ENCODE results near the gene ARID4A. TPM values are rescaled to one million over a fixed set of nuclear protein-coding genes. Genes with fewer than 3 reads are reported as not detected.

Gene ARID4A
- total and polyA plus RNA-seq, 8 donors: 27.6 to 48.6 (median 37.3) TPM

- H3K4me3 ChIP-seq: no peak overlapping the region
- ATAC-seq: no peak
- DNase-seq: no peak
Observed at GRCh38 chr14:58390830-58391229, 92.5 kb downstream of the ARID4A start.

GRCh38 chr14:58395562-58395811 lies 97.1 kb downstream of the ARID4A start:
- DNase-seq: no peak
- H3K27ac ChIP-seq: peak overlapping the region in 1 of 2 donors; percentile 74
- TF ChIP-seq CTCF (IDR thresholded peaks at IDR 0.05): no peak
- no peaks in the 10 kb centered on the region for H3K27me3 ChIP-seq
- no peaks in the 10 kb centered on the region for H3K9me3 ChIP-seq
- peaks cover 0 to 17% of the 10 kb centered on the region in 2 donors for H3K4me1 ChIP-seq
- intact Hi-C loops (cut with DNase I): no loop called here
- peak overlapping the region; percentile 49 to 50 for H3K4me3 ChIP-seq
- H3K36me3 ChIP-seq: no peaks in the 10 kb centered on the region
- ATAC-seq: no peak

More at GRCh38 chr14:58390830-58391229, 92.5 kb downstream of the ARID4A start:
- no peaks in the 10 kb centered on the region for H3K9me3 ChIP-seq
- intact Hi-C loops (cut with DNase I): no loop called here
- peaks cover 0 to 9% of the 10 kb centered on the region in 2 donors for H3K4me1 ChIP-seq
- no peak for TF ChIP-seq CTCF (IDR thresholded peaks at IDR 0.05)
- no peak overlapping the region for H3K27ac ChIP-seq
- H3K27me3 ChIP-seq: no peaks in the 10 kb centered on the region
- H3K36me3 ChIP-seq: no peaks in the 10 kb centered on the region

GRCh38 chr14:58395812-58396788 lies 97.7 kb downstream of the ARID4A start, which contains the start of gene TOMM20L:
TOMM20L (plus strand) TSS chr14:58395930; CDS start chr14:58395958, 28 bp downstream.
- peak; percentile 62 to 96 (median 74) for DNase-seq
- Histone ChIP-seq H3K36me3 (no peaks in the 10 kb centered on the region), H3K9me3 (no peaks in the 10 kb centered on the region), H3K27ac (peak within 1 kb of the TSS; percentile 46 to 74), H3K4me1 (peaks cover 0 to 17% of the 10 kb centered on the region in 2 donors), H3K27me3 (no peaks in the 10 kb centered on the region), H3K4me3 (peak within 1 kb of the TSS; percentile 49 to 50)
- peak; percentile 96 for ATAC-seq
- TF ChIP-seq CTCF (IDR thresholded peaks at IDR 0.05): peak; percentile 83 to 97
- intact Hi-C loops (cut with DNase I): no loop called here

GRCh38 chr14:58397156-58397555 lies 98.8 kb downstream of the ARID4A start:
- Histone ChIP-seq H3K36me3 (no peaks in the 10 kb centered on the region), H3K4me1 (peaks cover 0 to 17% of the 10 kb centered on the region in 2 donors), H3K4me3 (no peak overlapping the region), H3K27ac (no peak overlapping the region), H3K9me3 (no peaks in the 10 kb centered on the region), H3K27me3 (no peaks in the 10 kb centered on the region)
- no peak for ATAC-seq
- intact Hi-C loops (cut with DNase I): no loop called here
- TF ChIP-seq CTCF (IDR thresholded peaks at IDR 0.05): no peak
- no peak for DNase-seq

- no peak for DNase-seq
- TF ChIP-seq CTCF (IDR thresholded peaks at IDR 0.05): no peak
- no peak overlapping the region for H3K27ac ChIP-seq
- intact Hi-C loops (cut with DNase I): no loop called here
- no peak overlapping the region for H3K4me3 ChIP-seq
- no peaks in the 10 kb centered on the region for H3K36me3 ChIP-seq
- no peak for ATAC-seq
- peaks cover 0 to 17% of the 10 kb centered on the region in 2 donors for H3K4me1 ChIP-seq
- H3K9me3 ChIP-seq: no peaks in the 10 kb centered on the region
- no peaks in the 10 kb centered on the region for H3K27me3 ChIP-seq
Observed at GRCh38 chr14:58398495-58398894, 100.1 kb downstream of the ARID4A start.
